GM12878 (cell line): ENCODE data around the gene KIF20A.

Experiments
- CTCF ChIP-seq, 3 experiments: IDR thresholded peaks in 2 of 3; conservative IDR thresholded peaks in 1 of 3; 2 replicates each; pipeline ENCODE4 v1.5.1; 2011; ENCODE audit warnings: low read depth in 3 of 3, low read length in 3 of 3, mild to moderate bottlenecking in 3 of 3, control low read depth in 2 of 3, moderate library complexity in 2 of 3, inconsistent platforms in 1 of 3, mixed read lengths in 1 of 3; ENCODE audit not compliant: control insufficient read depth in 2 of 3, insufficient read depth in 1 of 3; ENCODE audit errors: extremely low read depth in 1 of 3
- RAD21 ChIP-seq: IDR thresholded peaks from 2 replicates; pipeline ENCODE4 v1.6.1; 2011; ENCODE audit warnings: mild to moderate bottlenecking, low read depth, low read length, moderate library complexity; ENCODE audit not compliant: insufficient read depth
- ZSCAN29 ChIP-seq: fragments of 450-650 bp; IDR thresholded peaks from 2 replicates; pipeline ENCODE4 v1.6.1; 2017; ENCODE audit warnings: mild to moderate bottlenecking, moderate library complexity

DNA sequence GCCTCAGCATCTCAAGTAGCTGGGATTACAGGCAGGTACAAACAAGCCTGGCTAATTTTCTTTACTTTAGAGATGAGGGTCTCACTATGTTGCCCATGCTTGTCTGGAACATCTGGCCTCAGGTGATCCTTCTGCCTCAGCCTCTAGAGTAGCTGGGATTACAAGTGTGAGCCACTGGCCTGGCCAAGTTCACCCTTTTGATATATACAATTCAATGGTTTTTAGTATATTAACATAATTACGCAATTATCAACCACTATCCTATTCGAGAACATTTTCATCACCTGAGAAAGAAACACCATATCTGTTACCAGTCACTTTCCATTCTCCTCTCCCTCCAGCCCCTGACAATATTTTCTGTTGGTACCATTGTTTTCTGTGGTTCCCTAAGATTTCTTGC is 37.9 kb downstream of the KIF20A start:
- TF ChIP-seq RAD21 = no peak
- TF ChIP-seq CTCF (IDR thresholded peaks at IDR 0.05 in 2 of 3, conservative IDR thresholded peaks at IDR 0.05 in 1 of 3; ENCODE audit: control insufficient read depth in 2 of 3, extremely low read depth in 1 of 3, insufficient read depth in 1 of 3, low read depth in 3 of 3, low read length in 3 of 3) = no peak
- no peak for TF ChIP-seq ZSCAN29
